ENCODE results near the gene TMEM256.

Gene TMEM256

GRCh38 chr17:7393613-7394451 lies 10.1 kb downstream of the TMEM256 start:
- H3K9me2 ChIP-seq (replicated peaks; ENCODE audit: insufficient read depth, low read length): no peaks in the 10 kb centered on the region
- H3K27ac ChIP-seq (ENCODE audit: low read depth, low read length): peak overlapping the region; percentile 40
- H3K36me3 ChIP-seq (ENCODE audit: low read length): no peaks in the 10 kb centered on the region
- H3K4me3 ChIP-seq (ENCODE audit: insufficient read depth, low read length, poor library complexity, severe bottlenecking): peak overlapping the region; percentile 71
- TF ChIP-seq CTCF (IDR thresholded peaks at IDR 0.05; ENCODE audit: insufficient read depth, low read length, poor library complexity, severe bottlenecking) (no peak), EZH2phosphoT487 (conservative IDR thresholded peaks at IDR 0.05; ENCODE audit: low read length) (no peak)
- H3F3A ChIP-seq (ENCODE audit: insufficient read depth): 0 out of 2 replicates have a peak, but pooled peaks cover 3% of the 10 kb centered on the region
- peak overlapping the region; percentile 80 for H3K9ac ChIP-seq (ENCODE audit: low read length)
- peak overlapping the region; percentile 94 for H2AFZ ChIP-seq (ENCODE audit: low read depth, low read length, severe bottlenecking)
- H3K79me2 ChIP-seq (ENCODE audit: insufficient read depth, low read length): no peaks in the 10 kb centered on the region
- no peaks in the 10 kb centered on the region for H3K9me3 ChIP-seq (ENCODE audit: insufficient read depth, low read length)
- no peaks in the 10 kb centered on the region for H4K20me1 ChIP-seq (ENCODE audit: low read depth, low read length)
- H3K27me3 ChIP-seq (ENCODE audit: low read length): no peaks in the 10 kb centered on the region
- H3K4me2 ChIP-seq (ENCODE audit: low read depth, low read length, poor library complexity, severe bottlenecking): peak overlapping the region; percentile 82

GRCh38 chr17:7392696-7393612 lies 10.9 kb downstream of the TMEM256 start:
- H3K9ac ChIP-seq (ENCODE audit: low read length): peak overlapping the region; percentile 80
- no peaks in the 10 kb centered on the region for H3K27me3 ChIP-seq (ENCODE audit: low read length)
- no peaks in the 10 kb centered on the region for H3K79me2 ChIP-seq (ENCODE audit: insufficient read depth, low read length)
- 0 out of 2 replicates have a peak, but pooled peaks cover 3% of the 10 kb centered on the region for H3F3A ChIP-seq (ENCODE audit: insufficient read depth)
- peak overlapping the region; percentile 71 for H3K4me3 ChIP-seq (ENCODE audit: insufficient read depth, low read length, poor library complexity, severe bottlenecking)
- TF ChIP-seq EZH2phosphoT487 (conservative IDR thresholded peaks at IDR 0.05; ENCODE audit: low read length): no peak
- TF ChIP-seq CTCF (IDR thresholded peaks at IDR 0.05; ENCODE audit: insufficient read depth, low read length, poor library complexity, severe bottlenecking): no peak
- peak overlapping the region; percentile 82 for H3K4me2 ChIP-seq (ENCODE audit: low read depth, low read length, poor library complexity, severe bottlenecking)
- H3K36me3 ChIP-seq (ENCODE audit: low read length): no peaks in the 10 kb centered on the region
- H2AFZ ChIP-seq (ENCODE audit: low read depth, low read length, severe bottlenecking): peak overlapping the region; percentile 94
- H3K9me2 ChIP-seq (replicated peaks; ENCODE audit: insufficient read depth, low read length): no peaks in the 10 kb centered on the region
- no peak overlapping the region for H3K27ac ChIP-seq (ENCODE audit: low read depth, low read length)
- no peaks in the 10 kb centered on the region for H3K9me3 ChIP-seq (ENCODE audit: insufficient read depth, low read length)
- no peaks in the 10 kb centered on the region for H4K20me1 ChIP-seq (ENCODE audit: low read depth, low read length)

GRCh38 chr17:7391307-7391706 lies 12.6 kb downstream of the TMEM256 start:
- H3K79me2 ChIP-seq (ENCODE audit: insufficient read depth, low read length): no peaks in the 10 kb centered on the region
- H3K4me2 ChIP-seq (ENCODE audit: low read depth, low read length, poor library complexity, severe bottlenecking): no peak overlapping the region
- H3F3A ChIP-seq (ENCODE audit: insufficient read depth): 0 out of 2 replicates have a peak, but pooled peaks cover 3% of the 10 kb centered on the region
- H2AFZ ChIP-seq (ENCODE audit: low read depth, low read length, severe bottlenecking): no peak overlapping the region
- H3K27ac ChIP-seq (ENCODE audit: low read depth, low read length): no peak overlapping the region
- H4K20me1 ChIP-seq (ENCODE audit: low read depth, low read length): no peaks in the 10 kb centered on the region
- no peaks in the 10 kb centered on the region for H3K27me3 ChIP-seq (ENCODE audit: low read length)
- H3K9me3 ChIP-seq (ENCODE audit: insufficient read depth, low read length): no peaks in the 10 kb centered on the region
- H3K36me3 ChIP-seq (ENCODE audit: low read length): no peaks in the 10 kb centered on the region
- H3K9me2 ChIP-seq (replicated peaks; ENCODE audit: insufficient read depth, low read length): no peaks in the 10 kb centered on the region
- no peak overlapping the region for H3K4me3 ChIP-seq (ENCODE audit: insufficient read depth, low read length, poor library complexity, severe bottlenecking)
- TF ChIP-seq EZH2phosphoT487 (conservative IDR thresholded peaks at IDR 0.05; ENCODE audit: low read length) (no peak), CTCF (IDR thresholded peaks at IDR 0.05; ENCODE audit: insufficient read depth, low read length, poor library complexity, severe bottlenecking) (no peak)
- no peak overlapping the region for H3K9ac ChIP-seq (ENCODE audit: low read length)

Measured in SU-DHL-6 (cell line).